Kidney (tissue), 14 donors: ENCODE results near the gene ERMN. TPM values are rescaled to one million over a fixed set of nuclear protein-coding genes. Genes with fewer than 3 reads are reported as not detected.

Experiments
- DNase-seq, 5 donors: peaks; one replicate each; pipeline ENCODE4 v3.0.0-alpha.2; 2013 to 2020
- FAIRE-seq: peaks from 2 replicates; lab custom pipeline; 2012; peaks lifted over from hg19 to GRCh38; lab: Jason Lieb, UNC
- H3K27ac ChIP-seq, 2 donors: one replicate each; pipeline ENCODE4 v1.7.0; 2013; ENCODE audit warnings: low read depth in 2 of 2, low read length in 2 of 2, inconsistent platforms in 1 of 2
- H3K27me3 ChIP-seq: one replicate; pipeline ENCODE4 v1.7.1; 2013; ENCODE audit warnings: low read length, inconsistent platforms; ENCODE audit not compliant: control insufficient read depth, insufficient read depth
- H3K36me3 ChIP-seq, 3 donors: one replicate each; pipeline versions ENCODE4 v1.7.0 to v1.7.1; 2013; ENCODE audit warnings: low read length in 3 of 3, control low read depth in 1 of 3, inconsistent platforms in 1 of 3; ENCODE audit not compliant: insufficient read depth in 3 of 3, control insufficient read depth in 2 of 3
- H3K4me1 ChIP-seq, 3 donors: one replicate each; pipeline versions ENCODE4 v1.7.0 to v1.7.1; 2013; ENCODE audit warnings: low read length in 3 of 3, inconsistent platforms in 1 of 3, low read depth in 1 of 3; ENCODE audit not compliant: control insufficient read depth in 2 of 3, insufficient read depth in 2 of 3
- H3K4me3 ChIP-seq, 3 donors: one replicate each; pipeline versions ENCODE4 v1.7.0 to v1.8.1; 2013; ENCODE audit warnings: low read length in 3 of 3, control low read depth in 1 of 3, inconsistent platforms in 1 of 3
- H3K9ac ChIP-seq, 3 donors: one replicate each; pipeline versions ENCODE4 v1.7.0 to v1.7.1; 2013; ENCODE audit warnings: low read length in 3 of 3, control low read depth in 1 of 3, inconsistent platforms in 1 of 3
- H3K9me3 ChIP-seq, 3 donors: one replicate each; pipeline versions ENCODE4 v1.7.0 to v1.7.1; 2013; ENCODE audit warnings: low read length in 3 of 3, control low read depth in 1 of 3, inconsistent platforms in 1 of 3; ENCODE audit not compliant: control insufficient read depth in 2 of 3, insufficient read depth in 1 of 3
- CTCF ChIP-seq: IDR thresholded peaks from 3 replicates; pipeline ENCODE4 v1.5.1; 2012; ENCODE audit warnings: mild to moderate bottlenecking, moderate library complexity, borderline replicate concordance; ENCODE audit not compliant: insufficient read depth; ENCODE audit errors: extremely low read depth
- intact Hi-C: fragments of 100-400 bp; cut with DNase I; formaldehyde crosslinking; loops from one replicate; pipeline ENCODE4 v1.11.1; 2022
- polyA plus RNA-seq: library from polyadenylated mRNA; stranded (reverse); fragments of 350-450 nt; fragmentation: Illumina TruSeq; extraction: RNeasy Lipid Tissue Mini Kit (QIAGEN cat#74804); gene quantifications from one replicate; pipeline ENCODE4 v1.2.3, GENCODE V29; 2014; ENCODE audit warnings: low read depth, low replicate concordance; ENCODE audit not compliant: insufficient read depth
- total RNA-seq: library from RNA; stranded (reverse); fragmentation: NEBNext Ultra II Directional; extraction: Animal tissue kit (Norgen Biotek cat#: 25700); gene quantifications from one replicate; pipeline ENCODE4 v1.2.1, GENCODE V29; 2021
- donor health status: control.
- donor health status: control.
- donor health status: control.
- donor health status: control.
- donor health status: control.
- donor health status: DM: yes; HTN: yes; CAD: no.
- donor health status: Normal renal cell carcinoma (clear cell type).

Gene ERMN
- total and polyA plus RNA-seq, 2 donors from 2014 or later, result 0.11 to 1.6 TPM

GRCh38 chr2:157319795-157320194 is 5.8 kb downstream of the ERMN start:
- intact Hi-C loops, result no loop called here
- Histone ChIP-seq H3K4me3 (no peak overlapping the region), H3K9ac (no peak overlapping the region), H3K4me1 (no peaks in the 10 kb centered on the region), H3K27ac (no peak overlapping the region), H3K9me3 (no peaks in the 10 kb centered on the region), H3K27me3 (no peaks in the 10 kb centered on the region), H3K36me3 (no peaks in the 10 kb centered on the region)
- no peak for TF ChIP-seq CTCF
- FAIRE-seq (no peak), DNase-seq (no peak)

GRCh38 chr2:157318884-157319283 is 6.7 kb downstream of the ERMN start:
- Histone ChIP-seq H3K27ac (no peak overlapping the region), H3K27me3 (no peaks in the 10 kb centered on the region), H3K4me3 (no peak overlapping the region), H3K9me3 (no peaks in the 10 kb centered on the region), H3K9ac (no peak overlapping the region), H3K4me1 (no peaks in the 10 kb centered on the region), H3K36me3 (no peaks in the 10 kb centered on the region)
- intact Hi-C loops, result no loop called here
- FAIRE-seq, result no peak
- TF ChIP-seq CTCF, result no peak
- no peak for DNase-seq

- Histone ChIP-seq H3K27me3 (no peaks in the 10 kb centered on the region), H3K4me3 (no peak overlapping the region), H3K9ac (no peak overlapping the region), H3K36me3 (no peaks in the 10 kb centered on the region), H3K27ac (no peak overlapping the region), H3K4me1 (no peaks in the 10 kb centered on the region), H3K9me3 (no peaks in the 10 kb centered on the region)
- no peak for DNase-seq
- no peak for TF ChIP-seq CTCF
- FAIRE-seq, result no peak
- intact Hi-C loops, result no loop called here
Observed at GRCh38 chr2:157315901-157316300, 9.7 kb downstream of the ERMN start.

GRCh38 chr2:157312866-157313486 is 12.6 kb downstream of the ERMN start:
- no peak for FAIRE-seq
- no peak overlapping the region for H3K27ac ChIP-seq
- no peak overlapping the region for H3K9ac ChIP-seq
- no peak overlapping the region for H3K4me3 ChIP-seq
- no peak for TF ChIP-seq CTCF
- intact Hi-C loops, result no loop called here
- no peaks in the 10 kb centered on the region for H3K9me3 ChIP-seq
- DNase-seq, result no peak
- H3K27me3 ChIP-seq, result no peaks in the 10 kb centered on the region
- no peaks in the 10 kb centered on the region for H3K4me1 ChIP-seq
- no peaks in the 10 kb centered on the region for H3K36me3 ChIP-seq
